ENCODE data around the gene MTHFR. TPM values are rescaled to one million over a fixed set of nuclear protein-coding genes. Genes with fewer than 3 reads are reported as not detected.

MTHFR gene
- total RNA-seq, 2 experiments from 2014 or later: 12.8 to 13.3 TPM

GRCh38 chr1:11752359-11753088 lies 53.2 kb downstream of the MTHFR start:
- DNase-seq: no peak
- intact Hi-C loops (cut with micrococcal nuclease): no loop called here
- ChIA-PET CTCF (interaction anchor here (0.5 to 1.6 kb wide), 3 partner anchors 32 to 241 kb away, joined by 3 to 5 read pairs (median 4); partner anchors contain the start of gene FBXO6), POLR2A (no interaction called here)
- Mint-ChIP-seq H3K36me3 (peaks cover 4% of the 10 kb centered on the region), H3K4me3 (no peak overlapping the region), H3K4me1 (ENCODE audit: low read depth) (peaks cover 10% of the 10 kb centered on the region), H3K9me3 (no peaks in the 10 kb centered on the region), H3K27ac (no peak overlapping the region), H3K27me3 (peaks cover 2% of the 10 kb centered on the region)

- peaks cover 4% of the 10 kb centered on the region for H3K36me3 Mint-ChIP-seq
- POLR2A ChIA-PET: no interaction called here
- intact Hi-C loops (cut with micrococcal nuclease): no loop called here
- CTCF ChIA-PET: no interaction called here
- no peak overlapping the region for H3K27ac Mint-ChIP-seq
- H3K27me3 Mint-ChIP-seq: no peaks in the 10 kb centered on the region
- DNase-seq: no peak
- no peak overlapping the region for H3K4me3 Mint-ChIP-seq
- no peaks in the 10 kb centered on the region for H3K9me3 Mint-ChIP-seq
- H3K4me1 Mint-ChIP-seq (ENCODE audit: low read depth): peaks cover 14% of the 10 kb centered on the region
These were observed 54.7 kb downstream of the MTHFR start for GRCh38 chr1:11751087-11751486.

GRCh38 chr1:11749996-11750395 lies 55.8 kb downstream of the MTHFR start:
- intact Hi-C loops (cut with micrococcal nuclease): loop anchor here (1.0 kb wide), 1 partner anchor 100 kb away; no protein-coding TSS in a partner anchor
- no peak overlapping the region for H3K4me3 Mint-ChIP-seq
- ChIA-PET POLR2A (no interaction called here), CTCF (interaction anchor here (0.8 to 2.9 kb wide), 4 partner anchors 10 to 713 kb away, joined by 3 to 14 read pairs (median 5); no protein-coding TSS in a partner anchor)
- DNase-seq: no peak
- no peaks in the 10 kb centered on the region for H3K27me3 Mint-ChIP-seq
- no peak overlapping the region for H3K27ac Mint-ChIP-seq
- H3K4me1 Mint-ChIP-seq (ENCODE audit: low read depth): peaks cover 18% of the 10 kb centered on the region
- H3K36me3 Mint-ChIP-seq: peaks cover 4% of the 10 kb centered on the region
- H3K9me3 Mint-ChIP-seq: no peaks in the 10 kb centered on the region

GRCh38 chr1:11749203-11749689 lies 56.5 kb downstream of the MTHFR start:
- POLR2A ChIA-PET: no interaction called here
- no peaks in the 10 kb centered on the region for H3K27me3 Mint-ChIP-seq
- intact Hi-C loops (cut with micrococcal nuclease): loop anchor here (1.0 kb wide), 1 partner anchor 99 kb away; no protein-coding TSS in a partner anchor
- CTCF ChIA-PET: interaction anchor here (1.5 to 2.9 kb wide), 2 partner anchors 12 to 99 kb away, joined by 7 to 14 read pairs; no protein-coding TSS in a partner anchor
- peaks cover 18% of the 10 kb centered on the region for H3K4me1 Mint-ChIP-seq (ENCODE audit: low read depth)
- H3K36me3 Mint-ChIP-seq: peaks cover 4% of the 10 kb centered on the region
- no peak overlapping the region for H3K4me3 Mint-ChIP-seq
- peak; percentile 75 for DNase-seq
- H3K27ac Mint-ChIP-seq: peak overlapping the region; percentile 48
- no peaks in the 10 kb centered on the region for H3K9me3 Mint-ChIP-seq

DNA sequence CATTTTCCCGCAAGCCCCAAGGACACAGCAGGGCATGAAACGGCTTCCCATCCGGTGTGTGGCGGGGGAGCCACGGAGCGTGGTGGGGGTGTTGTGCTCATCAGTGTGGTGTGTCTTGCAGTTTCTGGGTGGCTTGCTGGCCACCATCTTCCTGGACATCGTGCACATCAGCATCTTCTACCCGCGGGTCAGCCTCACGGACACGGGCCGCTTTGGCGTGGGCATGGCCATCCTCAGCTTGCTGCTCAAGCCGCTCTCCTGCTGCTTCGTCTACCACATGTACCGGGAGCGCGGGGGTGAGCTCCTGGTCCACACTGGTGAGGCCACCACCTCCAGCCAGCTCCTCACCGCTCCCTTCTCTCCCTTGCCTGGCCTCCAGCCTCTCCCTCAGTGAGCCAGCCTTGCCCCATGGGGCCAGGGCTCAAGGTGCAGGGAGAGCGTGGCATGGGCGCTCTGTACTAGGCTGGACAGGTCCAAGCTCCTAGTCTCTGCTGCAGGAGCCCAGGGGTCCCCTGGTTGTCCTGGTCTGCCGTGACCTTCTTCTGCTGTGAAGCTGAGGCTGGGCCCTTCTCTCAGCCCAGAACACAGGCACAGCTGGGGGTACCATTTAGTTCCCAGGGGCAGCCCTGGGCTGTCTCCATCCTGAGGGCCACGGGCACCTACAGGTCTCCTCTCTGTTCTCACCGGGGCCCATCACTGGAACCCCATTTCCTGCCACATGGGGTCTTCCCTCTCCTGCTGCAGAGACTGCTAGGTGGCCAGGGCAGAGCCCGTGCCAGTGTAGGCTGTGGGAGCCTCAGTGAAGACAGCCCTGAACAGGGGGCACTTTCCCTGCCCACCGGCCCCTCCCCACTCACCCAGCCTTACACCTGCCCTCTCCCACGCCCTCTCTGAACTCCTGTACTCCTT lies 57.2 kb downstream of the MTHFR start:
- Mint-ChIP-seq H3K36me3 (peaks cover 4% of the 10 kb centered on the region), H3K27ac (peak overlapping the region; percentile 48), H3K27me3 (no peaks in the 10 kb centered on the region), H3K9me3 (no peaks in the 10 kb centered on the region), H3K4me1 (ENCODE audit: low read depth) (peaks cover 18% of the 10 kb centered on the region), H3K4me3 (no peak overlapping the region)
- intact Hi-C loops (cut with micrococcal nuclease): loop anchor here (1.0 kb wide), 1 partner anchor 98 kb away; no protein-coding TSS in a partner anchor
- DNase-seq: no peak
- POLR2A ChIA-PET: no interaction called here
- CTCF ChIA-PET: interaction anchor here (1.5 to 2.9 kb wide), 2 partner anchors 11 to 98 kb away, joined by 7 to 14 read pairs; no protein-coding TSS in a partner anchor

- DNase-seq: no peak
- peaks cover 20% of the 10 kb centered on the region for H3K4me1 Mint-ChIP-seq (ENCODE audit: low read depth)
- intact Hi-C loops (cut with micrococcal nuclease): no loop called here
- H3K36me3 Mint-ChIP-seq: peaks cover 4% of the 10 kb centered on the region
- ChIA-PET CTCF (no interaction called here), POLR2A (no interaction called here)
- H3K27me3 Mint-ChIP-seq: no peaks in the 10 kb centered on the region
- H3K27ac Mint-ChIP-seq: no peak overlapping the region
- no peaks in the 10 kb centered on the region for H3K9me3 Mint-ChIP-seq
- no peak overlapping the region for H3K4me3 Mint-ChIP-seq
These were observed 58.8 kb downstream of the MTHFR start for GRCh38 chr1:11746795-11747487.

- ChIA-PET POLR2A (no interaction called here), CTCF (interaction anchor here (0.9 kb wide), 1 partner anchor 500 kb away, joined by 3 read pairs; no protein-coding TSS in a partner anchor)
- no peaks in the 10 kb centered on the region for H3K9me3 Mint-ChIP-seq
- H3K27me3 Mint-ChIP-seq: no peaks in the 10 kb centered on the region
- H3K4me1 Mint-ChIP-seq (ENCODE audit: low read depth): peaks cover 29% of the 10 kb centered on the region
- intact Hi-C loops (cut with micrococcal nuclease): no loop called here
- H3K27ac Mint-ChIP-seq: no peak overlapping the region
- DNase-seq: no peak
- peaks cover 4% of the 10 kb centered on the region for H3K36me3 Mint-ChIP-seq
- no peak overlapping the region for H3K4me3 Mint-ChIP-seq
These were observed 59.7 kb downstream of the MTHFR start for GRCh38 chr1:11746092-11746491.

GRCh38 chr1:11744287-11744686 lies 61.5 kb downstream of the MTHFR start:
- Mint-ChIP-seq H3K36me3 (peaks cover 4% of the 10 kb centered on the region), H3K27ac (no peak overlapping the region), H3K4me3 (no peak overlapping the region), H3K4me1 (ENCODE audit: low read depth) (peaks cover 46% of the 10 kb centered on the region), H3K9me3 (no peaks in the 10 kb centered on the region), H3K27me3 (no peaks in the 10 kb centered on the region)
- intact Hi-C loops (cut with micrococcal nuclease): no loop called here
- no peak for DNase-seq
- ChIA-PET CTCF (interaction anchor here (1.1 kb wide), 1 partner anchor 25 kb away, joined by 4 read pairs; no protein-coding TSS in a partner anchor), POLR2A (no interaction called here)

DNA sequence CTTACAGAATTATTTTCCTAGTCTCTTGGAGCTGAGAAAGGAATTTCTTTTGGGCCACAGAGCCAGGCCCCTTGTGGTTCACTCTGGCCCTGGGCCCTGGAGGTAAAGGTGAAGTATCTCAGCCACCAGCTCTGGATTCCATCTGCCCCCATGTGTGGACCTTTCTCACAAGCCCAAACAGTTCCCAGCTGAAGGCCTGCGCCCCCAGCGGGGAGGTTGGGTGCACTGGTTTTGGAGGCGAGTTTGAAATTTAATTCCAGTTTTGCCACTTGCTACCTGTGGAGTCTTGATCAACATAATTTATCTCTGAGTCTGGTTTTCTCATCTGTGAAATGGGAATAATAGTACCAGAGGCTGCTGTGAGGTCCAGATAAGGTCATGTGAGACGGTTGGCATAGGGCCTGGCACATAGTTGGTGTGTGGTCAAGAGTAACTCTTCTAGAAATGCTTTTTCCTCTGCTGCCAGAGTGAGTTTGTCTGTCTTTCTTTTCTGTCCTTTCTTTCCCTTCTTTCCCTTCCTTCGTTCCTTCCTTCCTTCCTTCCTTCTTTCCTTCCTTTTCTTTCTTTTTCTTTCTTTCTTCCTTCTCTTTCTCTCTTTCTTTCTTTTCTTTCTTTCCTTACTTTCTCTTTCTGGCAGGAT lies 63.7 kb downstream of the MTHFR start:
- CTCF ChIA-PET: interaction anchor here (0.7 to 1.4 kb wide), 2 partner anchors 22 to 100 kb away, joined by 3 to 4 read pairs; no protein-coding TSS in a partner anchor
- no peaks in the 10 kb centered on the region for H3K27me3 Mint-ChIP-seq
- POLR2A ChIA-PET: no interaction called here
- H3K9me3 Mint-ChIP-seq: no peaks in the 10 kb centered on the region
- H3K4me3 Mint-ChIP-seq: no peak overlapping the region
- DNase-seq: no peak
- H3K36me3 Mint-ChIP-seq: no peaks in the 10 kb centered on the region
- intact Hi-C loops (cut with micrococcal nuclease): no loop called here
- peaks cover 55% of the 10 kb centered on the region for H3K4me1 Mint-ChIP-seq (ENCODE audit: low read depth)
- H3K27ac Mint-ChIP-seq: no peak overlapping the region

- intact Hi-C loops (cut with micrococcal nuclease): no loop called here
- no peaks in the 10 kb centered on the region for H3K9me3 Mint-ChIP-seq
- H3K4me3 Mint-ChIP-seq: no peak overlapping the region
- H3K36me3 Mint-ChIP-seq: no peaks in the 10 kb centered on the region
- CTCF ChIA-PET: interaction anchor here (0.7 to 1.9 kb wide), 3 partner anchors 22 to 92 kb away, joined by 3 to 9 read pairs (median 4); partner anchors contain the start of gene FBXO6
- POLR2A ChIA-PET: interaction anchor here (1.8 kb wide), 1 partner anchor 167 kb away, joined by 6 read pairs; no protein-coding TSS in a partner anchor
- no peak for DNase-seq
- no peak overlapping the region for H3K27ac Mint-ChIP-seq
- H3K27me3 Mint-ChIP-seq: no peaks in the 10 kb centered on the region
- H3K4me1 Mint-ChIP-seq (ENCODE audit: low read depth): peaks cover 58% of the 10 kb centered on the region
These were observed 64.3 kb downstream of the MTHFR start for GRCh38 chr1:11741482-11741881.

Data from activated CD4-positive, alpha-beta memory T cell treated with anti-CD3 and anti-CD28 coated beads for 36 hours (primary cell).